Prostate gland (tissue), 2 donors: ENCODE data around the gene MRM1. TPM values are rescaled to one million over a fixed set of nuclear protein-coding genes. Genes with fewer than 3 reads are reported as not detected.

ENCODE experiments used
- DNase-seq: peaks from one replicate; pipeline ENCODE4 v3.0.0-alpha.2; 2019; ENCODE audit warnings: low spot score
- H3K27ac ChIP-seq, 2 donors: fragments of 200-600 bp; sonication (generic); 2 replicates each; pipeline ENCODE4 v1.5.1; 2017 to 2019
- H3K27me3 ChIP-seq: fragments of 200-600 bp; sonication (generic); replicated peaks from 2 replicates; pipeline ENCODE4 v1.5.1; 2019; ENCODE audit not compliant: insufficient read depth
- H3K36me3 ChIP-seq, 2 donors: fragments of 200-600 bp; sonication (generic); 1 replicate in 1 of 2; 2 replicates in 1 of 2; pipeline versions ENCODE4 v1.5.1 to v1.8.1; 2017 to 2019
- H3K4me1 ChIP-seq: fragments of 200-600 bp; sonication (generic); replicated peaks from 2 replicates; pipeline ENCODE4 v1.5.1; 2019
- H3K4me3 ChIP-seq, 2 donors: fragments of 200-600 bp; sonication (generic); 2 replicates each; pipeline ENCODE4 v1.5.1; 2017 to 2019
- H3K9me3 ChIP-seq: fragments of 200-600 bp; sonication (generic); 2 replicates; pipeline ENCODE4 v1.5.1; 2017
- CTCF ChIP-seq, 4 experiments: fragments of 200-600 bp in 2 of 4; fragments of 450-650 bp in 2 of 4; sonication (generic) in 2 of 4; IDR thresholded peaks; 1 replicate in 3 of 4; 2 replicates in 1 of 4; pipeline ENCODE4 v1.5.1; 2016 to 2019; ENCODE audit warnings: antibody characterized with exemption in 4 of 4, mild to moderate bottlenecking in 2 of 4, moderate library complexity in 2 of 4
- POLR2A ChIP-seq: fragments of 450-650 bp; IDR thresholded peaks from one replicate; pipeline ENCODE4 v1.6.1; 2016; ENCODE audit warnings: antibody characterized with exemption, mild to moderate bottlenecking
- POLR2AphosphoS5 ChIP-seq: sonication (generic); formaldehyde crosslinking; IDR thresholded peaks from one replicate; pipeline ENCODE4 v1.6.1; 2017; ENCODE audit warnings: antibody characterized with exemption
- WGBS: methylation state at CpG from one replicate; pipeline ENCODE4 v1.1.5; 2018; 5-methylcytosine and 5-hydroxymethylcytosine counted together
- intact Hi-C: fragments of 100-400 bp; cut with DNase I; formaldehyde crosslinking; loops from one replicate; pipeline ENCODE4 v1.14.2; 2022
- total RNA-seq, 2 donors: library from RNA; depleted of rRNA; stranded (reverse); fragments of >200 nt; gene quantifications; one replicate each; pipeline ENCODE4 v1.1.0, GENCODE V29; 2016

The MRM1 gene
- total RNA-seq, 2 donors from 2014 or later, result 7.8 to 10.2 TPM

GRCh38 chr17:36611345-36612072 is 10.1 kb downstream of the MRM1 start:
- no peaks in the 10 kb centered on the region for H3K4me1 ChIP-seq
- no peak overlapping the region for H3K27ac ChIP-seq
- H3K4me3 ChIP-seq, result no peak overlapping the region
- H3K27me3 ChIP-seq, result no peaks in the 10 kb centered on the region
- WGBS, result 83% methylated on average over 9 of the region's 9 CpGs
- no peak for DNase-seq
- intact Hi-C loops, result no loop called here
- no peaks in the 10 kb centered on the region for H3K9me3 ChIP-seq
- TF ChIP-seq POLR2A (no peak), POLR2AphosphoS5 (no peak), CTCF (IDR thresholded peaks at IDR 0.05) (no peak)
- no peaks in the 10 kb centered on the region for H3K36me3 ChIP-seq

- Histone ChIP-seq H3K27ac (no peak overlapping the region), H3K36me3 (no peaks in the 10 kb centered on the region), H3K4me3 (no peak overlapping the region), H3K9me3 (no peaks in the 10 kb centered on the region), H3K27me3 (no peaks in the 10 kb centered on the region), H3K4me1 (no peaks in the 10 kb centered on the region)
- TF ChIP-seq CTCF (IDR thresholded peaks at IDR 0.05), result no peak
- no peak for TF ChIP-seq POLR2A
- no peak for TF ChIP-seq POLR2AphosphoS5
- intact Hi-C loops, result no loop called here
- DNase-seq, result no peak
- WGBS, result 79% methylated on average over 3 of the region's 3 CpGs
These were observed 10.9 kb downstream of the MRM1 start for GRCh38 chr17:36612323-36612722.

- WGBS, result 59% methylated on average over 4 of the region's 4 CpGs
- no peaks in the 10 kb centered on the region for H3K9me3 ChIP-seq
- H3K27me3 ChIP-seq, result peaks cover 3% of the 10 kb centered on the region
- intact Hi-C loops, result no loop called here
- H3K4me3 ChIP-seq, result no peak overlapping the region
- H3K27ac ChIP-seq, result no peak overlapping the region
- H3K4me1 ChIP-seq, result no peaks in the 10 kb centered on the region
- TF ChIP-seq POLR2AphosphoS5 (no peak), CTCF (IDR thresholded peaks at IDR 0.05) (no peak), POLR2A (no peak)
- H3K36me3 ChIP-seq, result no peaks in the 10 kb centered on the region
- DNase-seq, result no peak
These were observed 11.8 kb downstream of the MRM1 start for GRCh38 chr17:36613155-36613554.

GRCh38 chr17:36614081-36614480 is 12.7 kb downstream of the MRM1 start:
- Histone ChIP-seq H3K36me3 (no peaks in the 10 kb centered on the region), H3K27me3 (peaks cover 4% of the 10 kb centered on the region), H3K9me3 (no peaks in the 10 kb centered on the region), H3K27ac (no peak overlapping the region), H3K4me1 (no peaks in the 10 kb centered on the region), H3K4me3 (no peak overlapping the region)
- intact Hi-C loops, result no loop called here
- WGBS, result 72% methylated on average over 7 of the region's 7 CpGs
- DNase-seq, result no peak
- TF ChIP-seq CTCF (IDR thresholded peaks at IDR 0.05) (no peak), POLR2A (no peak), POLR2AphosphoS5 (no peak)

- DNase-seq, result no peak
- WGBS, result 24% methylated on average over 5 of the region's 5 CpGs
- Histone ChIP-seq H3K36me3 (no peaks in the 10 kb centered on the region), H3K27me3 (peaks cover 4% of the 10 kb centered on the region), H3K9me3 (no peaks in the 10 kb centered on the region), H3K4me1 (no peaks in the 10 kb centered on the region), H3K4me3 (no peak overlapping the region), H3K27ac (no peak overlapping the region)
- TF ChIP-seq POLR2A (no peak), POLR2AphosphoS5 (no peak), CTCF (IDR thresholded peaks at IDR 0.05) (no peak)
- intact Hi-C loops, result no loop called here
These were observed 13.6 kb downstream of the MRM1 start for GRCh38 chr17:36614933-36615332.
